ENCODE data around the gene SLC5A1. TPM values are rescaled to one million over a fixed set of nuclear protein-coding genes. Genes with fewer than 3 reads are reported as not detected.

SLC5A1 gene
- polyA plus RNA-seq, 3 donors, result not detected

DNA sequence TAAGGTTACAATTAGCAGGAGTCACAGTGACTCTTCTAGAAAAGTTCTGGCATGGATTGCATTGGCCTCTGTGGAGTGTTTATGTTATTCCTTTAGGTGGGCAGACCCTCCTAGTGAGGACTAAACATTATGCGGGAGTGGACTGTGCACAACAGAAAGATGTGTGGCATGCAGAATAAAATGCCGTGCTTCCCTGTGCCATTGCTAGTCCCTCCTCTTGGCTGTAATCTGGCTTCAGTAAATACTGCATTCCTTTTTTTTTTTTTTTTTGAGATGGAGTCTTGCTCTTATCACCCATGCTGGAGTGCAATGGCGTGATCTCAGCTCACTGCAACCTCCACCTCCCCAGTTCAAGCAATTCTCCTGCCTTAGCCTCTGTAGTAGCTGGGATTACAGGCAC is 45.0 kb downstream of the SLC5A1 start:
- H3K9ac ChIP-seq (ENCODE audit: insufficient read depth, low read length, poor library complexity, severe bottlenecking), result no peak overlapping the region
- no peak overlapping the region for H3K4me3 ChIP-seq (replicated peaks in 1 of 3; ENCODE audit: low read depth in 2 of 3, low read length in 3 of 3)
- no peak overlapping the region for H3K27ac ChIP-seq (ENCODE audit: low read depth in 1 of 2, low read length in 2 of 2)
- intact Hi-C loops (cut with micrococcal nuclease), result loop anchor here in 1 of 2 donors (10.0 kb wide), 1 partner anchor 113 kb away; no protein-coding TSS in a partner anchor
- H3K27me3 Mint-ChIP-seq (ENCODE audit: low read depth in 3 of 3), result peaks cover 7 to 29% (median 7%) of the 10 kb centered on the region in 3 donors
- H3K4me1 ChIP-seq (ENCODE audit: control insufficient read depth in 1 of 2, insufficient read depth in 2 of 2, low read length in 2 of 2), result no peaks in the 10 kb centered on the region
- H3K9me3 Mint-ChIP-seq, result peaks cover 0 to under 1% (median 0%) of the 10 kb centered on the region in 7 donors
- H3K9me3 ChIP-seq (replicated peaks in 1 of 2; ENCODE audit: control insufficient read depth in 1 of 2, insufficient read depth in 1 of 2, low read length in 2 of 2), result no peaks in the 10 kb centered on the region
- TF ChIP-seq, protein P1, sequence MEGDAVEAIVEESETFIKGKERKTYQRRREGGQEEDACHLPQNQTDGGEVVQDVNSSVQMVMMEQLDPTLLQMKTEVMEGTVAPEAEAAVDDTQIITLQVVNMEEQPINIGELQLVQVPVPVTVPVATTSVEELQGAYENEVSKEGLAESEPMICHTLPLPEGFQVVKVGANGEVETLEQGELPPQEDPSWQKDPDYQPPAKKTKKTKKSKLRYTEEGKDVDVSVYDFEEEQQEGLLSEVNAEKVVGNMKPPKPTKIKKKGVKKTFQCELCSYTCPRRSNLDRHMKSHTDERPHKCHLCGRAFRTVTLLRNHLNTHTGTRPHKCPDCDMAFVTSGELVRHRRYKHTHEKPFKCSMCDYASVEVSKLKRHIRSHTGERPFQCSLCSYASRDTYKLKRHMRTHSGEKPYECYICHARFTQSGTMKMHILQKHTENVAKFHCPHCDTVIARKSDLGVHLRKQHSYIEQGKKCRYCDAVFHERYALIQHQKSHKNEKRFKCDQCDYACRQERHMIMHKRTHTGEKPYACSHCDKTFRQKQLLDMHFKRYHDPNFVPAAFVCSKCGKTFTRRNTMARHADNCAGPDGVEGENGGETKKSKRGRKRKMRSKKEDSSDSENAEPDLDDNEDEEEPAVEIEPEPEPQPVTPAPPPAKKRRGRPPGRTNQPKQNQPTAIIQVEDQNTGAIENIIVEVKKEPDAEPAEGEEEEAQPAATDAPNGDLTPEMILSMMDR (IDR thresholded peaks at IDR 0.05), result no peak
- no peak overlapping the region for H2AFZ ChIP-seq (ENCODE audit: insufficient read depth, low read depth, low read length, poor library complexity, severe bottlenecking)
- DNase-seq, result no peak
- peaks cover 2% of the 10 kb centered on the region for H3K4me1 Mint-ChIP-seq
- no peaks in the 10 kb centered on the region for H4K20me1 ChIP-seq (ENCODE audit: insufficient read depth, low read length)
- H3K79me2 ChIP-seq (ENCODE audit: insufficient read depth, low read length), result no peaks in the 10 kb centered on the region
- H3K36me3 ChIP-seq (replicated peaks in 1 of 2; ENCODE audit: control insufficient read depth in 1 of 2, insufficient read depth in 2 of 2, low read length in 2 of 2), result no peaks in the 10 kb centered on the region
- H3K36me3 Mint-ChIP-seq, result no peaks in the 10 kb centered on the region
- WGBS (ENCODE audit: insufficient coverage), result 89% methylated on average over 2 of the region's 3 CpGs
- no peak overlapping the region for H3K27ac Mint-ChIP-seq
- H3K27me3 ChIP-seq (ENCODE audit: control insufficient read depth in 2 of 2, insufficient read depth in 2 of 2, low read length in 2 of 2), result peaks cover 2 to 15% of the 10 kb centered on the region in 2 donors
- H3K4me3 Mint-ChIP-seq, result no peak overlapping the region
- H3K4me2 ChIP-seq (replicated peaks; ENCODE audit: extremely low read depth, low read length, poor library complexity, severe bottlenecking), result no peak overlapping the region

DNA sequence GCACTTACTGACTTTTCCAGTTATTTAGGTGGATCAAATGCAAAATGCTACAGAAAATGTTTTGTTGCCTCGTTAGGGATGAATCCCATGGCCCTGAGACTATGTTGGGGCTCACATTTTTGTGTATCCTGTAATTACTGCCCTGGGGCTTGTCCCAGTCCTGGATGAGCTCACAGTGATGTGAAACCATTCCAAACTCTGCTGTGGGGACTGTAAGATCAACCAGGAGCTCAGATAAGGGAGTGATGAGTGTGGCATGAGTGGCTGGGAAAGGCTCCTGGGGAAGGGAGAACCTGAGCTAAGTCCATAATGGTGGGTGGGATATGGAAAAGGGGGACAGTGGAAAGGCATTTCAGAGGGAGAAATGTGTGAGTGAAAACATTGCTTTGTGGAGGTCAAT is 54.0 kb downstream of the SLC5A1 start:
- peaks cover 4% of the 10 kb centered on the region for H3K4me1 Mint-ChIP-seq

More for the DNA sequence above, 54.0 kb downstream of the SLC5A1 start:
- TF ChIP-seq, protein P1 (IDR thresholded peaks at IDR 0.05), result no peak
- Mint-ChIP-seq H3K4me3 (no peak overlapping the region), H3K27me3 (ENCODE audit: low read depth in 3 of 3) (peaks cover 2 to 23% (median 7%) of the 10 kb centered on the region in 3 donors), H3K27ac (no peak overlapping the region), H3K36me3 (no peaks in the 10 kb centered on the region), H3K9me3 (peaks cover 0 to 1% (median 0%) of the 10 kb centered on the region in 7 donors)
- Histone ChIP-seq H3K79me2 (ENCODE audit: insufficient read depth, low read length) (no peaks in the 10 kb centered on the region), H3K9me3 (replicated peaks in 1 of 2; ENCODE audit: control insufficient read depth in 1 of 2, insufficient read depth in 1 of 2, low read length in 2 of 2) (no peaks in the 10 kb centered on the region), H3K4me2 (replicated peaks; ENCODE audit: extremely low read depth, low read length, poor library complexity, severe bottlenecking) (no peak overlapping the region), H3K27ac (ENCODE audit: low read depth in 1 of 2, low read length in 2 of 2) (no peak overlapping the region), H3K36me3 (replicated peaks in 1 of 2; ENCODE audit: control insufficient read depth in 1 of 2, insufficient read depth in 2 of 2, low read length in 2 of 2) (no peaks in the 10 kb centered on the region), H3K4me1 (ENCODE audit: control insufficient read depth in 1 of 2, insufficient read depth in 2 of 2, low read length in 2 of 2) (no peaks in the 10 kb centered on the region), H3K4me3 (replicated peaks in 1 of 3; ENCODE audit: low read depth in 2 of 3, low read length in 3 of 3) (no peak overlapping the region), H2AFZ (ENCODE audit: insufficient read depth, low read depth, low read length, poor library complexity, severe bottlenecking) (no peak overlapping the region), H3K9ac (ENCODE audit: insufficient read depth, low read length, poor library complexity, severe bottlenecking) (no peak overlapping the region), H3K27me3 (ENCODE audit: control insufficient read depth in 2 of 2, insufficient read depth in 2 of 2, low read length in 2 of 2) (peaks cover 2 to 7% of the 10 kb centered on the region in 2 donors), H4K20me1 (ENCODE audit: insufficient read depth, low read length) (no peaks in the 10 kb centered on the region)
- WGBS (ENCODE audit: insufficient coverage), result 57% methylated on average over 1 of the region's 1 CpG
- intact Hi-C loops (cut with micrococcal nuclease), result no loop called here
- DNase-seq, result no peak

Data from CD14-positive monocyte (primary cell).